HEK293 (cell line): ENCODE data around the gene PRRT2.

ENCODE experiments used
- GLI2 ChIP-seq: fragments of 450-650 bp; formaldehyde crosslinking; IDR thresholded peaks from 2 replicates; pipeline ENCODE4; 2017; ENCODE audit warnings: missing biosample characterization, missing genetic modification characterization, low read depth, borderline replicate concordance
- GLIS1 ChIP-seq: fragments of 450-650 bp; formaldehyde crosslinking; IDR thresholded peaks from 2 replicates; pipeline ENCODE4 v1.5.1; 2016; ENCODE audit warnings: missing biosample characterization, missing genetic modification characterization
- GLIS2 ChIP-seq: fragments of 450-650 bp; formaldehyde crosslinking; IDR thresholded peaks from 2 replicates; pipeline ENCODE4 v1.5.1; 2016; ENCODE audit warnings: missing biosample characterization, missing genetic modification characterization
- HIC1 ChIP-seq: fragments of 450-650 bp; formaldehyde crosslinking; IDR thresholded peaks from 2 replicates; pipeline ENCODE4 v1.5.1; 2016; ENCODE audit warnings: missing biosample characterization, missing genetic modification characterization
- KLF1 ChIP-seq: fragments of 450-650 bp; formaldehyde crosslinking; IDR thresholded peaks from 2 replicates; pipeline ENCODE4 v1.5.1; 2016; ENCODE audit warnings: missing biosample characterization, missing genetic modification characterization
- KLF17 ChIP-seq: fragments of 450-650 bp; formaldehyde crosslinking; IDR thresholded peaks from 2 replicates; pipeline ENCODE4 v1.5.1; 2016; ENCODE audit warnings: missing biosample characterization, missing genetic modification characterization
- KLF7 ChIP-seq: fragments of 450-650 bp; formaldehyde crosslinking; IDR thresholded peaks from 2 replicates; pipeline ENCODE4 v1.5.1; 2016; ENCODE audit warnings: missing biosample characterization, missing genetic modification characterization, borderline replicate concordance
- MEIS1 ChIP-seq: sonication (generic); formaldehyde crosslinking; IDR thresholded peaks from 2 replicates; pipeline ENCODE4 v1.8.1; 2022; ENCODE audit warnings: missing genetic modification reagents, mild to moderate bottlenecking, borderline replicate concordance
- SALL2 ChIP-seq: fragments of 450-650 bp; formaldehyde crosslinking; IDR thresholded peaks from 2 replicates; pipeline ENCODE4 v1.5.0; 2017; ENCODE audit warnings: missing biosample characterization, mild to moderate bottlenecking, missing genetic modification characterization, borderline replicate concordance
- SP7 ChIP-seq: fragments of 450-650 bp; formaldehyde crosslinking; IDR thresholded peaks from 2 replicates; pipeline ENCODE4 v1.5.1; 2016; ENCODE audit warnings: missing biosample characterization, missing genetic modification characterization
- ZBTB48 ChIP-seq: fragments of 450-650 bp; formaldehyde crosslinking; IDR thresholded peaks from 2 replicates; pipeline ENCODE4 v1.5.1; 2016; ENCODE audit warnings: missing biosample characterization, missing genetic modification characterization
- ZFP69B ChIP-seq: fragments of 450-650 bp; formaldehyde crosslinking; IDR thresholded peaks from 2 replicates; pipeline ENCODE4 v1.5.1; 2016; ENCODE audit warnings: missing biosample characterization, missing genetic modification characterization
- ZNF121 ChIP-seq: fragments of 450-650 bp; formaldehyde crosslinking; IDR thresholded peaks from 2 replicates; pipeline ENCODE4 v1.5.1; 2016; ENCODE audit warnings: missing biosample characterization, missing genetic modification characterization
- ZNF221 ChIP-seq: fragments of 450-650 bp; formaldehyde crosslinking; IDR thresholded peaks from 2 replicates; pipeline ENCODE4 v1.5.1; 2017; ENCODE audit warnings: missing biosample characterization, missing genetic modification characterization, borderline replicate concordance
- ZNF510 ChIP-seq: fragments of 450-650 bp; formaldehyde crosslinking; IDR thresholded peaks from 2 replicates; pipeline ENCODE4 v1.5.1; 2018; ENCODE audit warnings: mild to moderate bottlenecking, missing genetic modification characterization, missing biosample characterization; ENCODE audit not compliant: insufficient replicate concordance
- ZNF548 ChIP-seq: fragments of 450-650 bp; formaldehyde crosslinking; IDR thresholded peaks from 2 replicates; pipeline ENCODE4 v1.5.1; 2016; ENCODE audit warnings: missing biosample characterization, missing genetic modification characterization
- ZNF558 ChIP-seq: fragments of 450-650 bp; formaldehyde crosslinking; IDR thresholded peaks from 2 replicates; pipeline ENCODE4 v1.5.1; 2016; ENCODE audit warnings: missing biosample characterization, missing genetic modification characterization
- ZNF658 ChIP-seq: fragments of 450-650 bp; formaldehyde crosslinking; IDR thresholded peaks from 2 replicates; pipeline ENCODE4; 2016; ENCODE audit warnings: missing biosample characterization, missing genetic modification characterization
- ZNF692 ChIP-seq: fragments of 450-650 bp; formaldehyde crosslinking; IDR thresholded peaks from 2 replicates; pipeline ENCODE4 v1.5.1; 2016; ENCODE audit warnings: missing biosample characterization, missing genetic modification characterization
- ZNF785 ChIP-seq: fragments of 450-650 bp; formaldehyde crosslinking; IDR thresholded peaks from 2 replicates; pipeline ENCODE4 v1.5.1; 2016; ENCODE audit warnings: missing biosample characterization, missing genetic modification characterization
- ZNF837 ChIP-seq: fragments of 450-650 bp; formaldehyde crosslinking; IDR thresholded peaks from 2 replicates; pipeline ENCODE4 v1.5.1; 2016; ENCODE audit warnings: missing biosample characterization, missing genetic modification characterization
- ZSCAN23 ChIP-seq: fragments of 450-650 bp; formaldehyde crosslinking; IDR thresholded peaks from 2 replicates; pipeline ENCODE4 v1.5.1; 2016; ENCODE audit warnings: missing biosample characterization, missing genetic modification characterization
- ZSCAN5A ChIP-seq: fragments of 450-650 bp; formaldehyde crosslinking; IDR thresholded peaks from 2 replicates; pipeline ENCODE4 v1.5.1; 2016; ENCODE audit warnings: missing biosample characterization, missing genetic modification characterization
- TF ChIP-seq, protein P1 (sequence below): fragments of 450-650 bp; formaldehyde crosslinking; IDR thresholded peaks from 2 replicates; pipeline ENCODE4 v1.5.1; 2017; ENCODE audit warnings: missing biosample characterization, missing genetic modification characterization
- TF ChIP-seq, protein P2 (sequence below): fragments of 450-650 bp; formaldehyde crosslinking; IDR thresholded peaks from 2 replicates; pipeline ENCODE4 v1.5.1; 2016; ENCODE audit warnings: missing biosample characterization, missing genetic modification characterization
- TF ChIP-seq, protein P3 (sequence below): fragments of 450-650 bp; formaldehyde crosslinking; IDR thresholded peaks from 2 replicates; pipeline ENCODE4 v1.5.1; 2016; ENCODE audit warnings: missing biosample characterization, missing genetic modification characterization

PRRT2 gene

GRCh38 chr16:29765167-29766032 lies 46.6 kb upstream of the PRRT2 start (continued):
- TF ChIP-seq ZBTB48 (tag by site-specific recombination) (no peak), ZNF510 (tag by site-specific recombination) (no peak), GLIS1 (tag by site-specific recombination) (peak; percentile 19; the same call in 1 of the 2 replicates), ZNF658 (no peak), KLF17 (tag by site-specific recombination) (peak; percentile 90), ZNF221 (no peak), ZFP69B (tag by site-specific recombination) (no peak), KLF1 (peak; percentile 95), ZNF548 (tag by site-specific recombination) (no peak), KLF7 (peak; percentile 93; the same call in 1 of the 2 replicates), MEIS1 (peak; percentile 88), ZNF121 (0 out of 2 replicates have a peak, but pooled peaks have one; percentile 8), ZNF785 (no peak), ZNF692 (tag by site-specific recombination) (0 out of 2 replicates have a peak, but pooled peaks have one; percentile 18), SP7 (peak; percentile 95), GLIS2 (tag by site-specific recombination) (no peak), HIC1 (tag by site-specific recombination) (no peak), SALL2 (tag by site-specific recombination) (no peak), ZNF837 (tag by site-specific recombination) (no peak), ZSCAN23 (tag by site-specific recombination) (no peak), ZNF558 (tag by site-specific recombination) (no peak), ZSCAN5A (tag by site-specific recombination) (no peak), GLI2 (tag by site-specific recombination) (no peak)
- TF ChIP-seq, protein P1, sequence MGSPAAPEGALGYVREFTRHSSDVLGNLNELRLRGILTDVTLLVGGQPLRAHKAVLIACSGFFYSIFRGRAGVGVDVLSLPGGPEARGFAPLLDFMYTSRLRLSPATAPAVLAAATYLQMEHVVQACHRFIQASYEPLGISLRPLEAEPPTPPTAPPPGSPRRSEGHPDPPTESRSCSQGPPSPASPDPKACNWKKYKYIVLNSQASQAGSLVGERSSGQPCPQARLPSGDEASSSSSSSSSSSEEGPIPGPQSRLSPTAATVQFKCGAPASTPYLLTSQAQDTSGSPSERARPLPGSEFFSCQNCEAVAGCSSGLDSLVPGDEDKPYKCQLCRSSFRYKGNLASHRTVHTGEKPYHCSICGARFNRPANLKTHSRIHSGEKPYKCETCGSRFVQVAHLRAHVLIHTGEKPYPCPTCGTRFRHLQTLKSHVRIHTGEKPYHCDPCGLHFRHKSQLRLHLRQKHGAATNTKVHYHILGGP (tag by site-specific recombination): no peak
- TF ChIP-seq, protein P2, sequence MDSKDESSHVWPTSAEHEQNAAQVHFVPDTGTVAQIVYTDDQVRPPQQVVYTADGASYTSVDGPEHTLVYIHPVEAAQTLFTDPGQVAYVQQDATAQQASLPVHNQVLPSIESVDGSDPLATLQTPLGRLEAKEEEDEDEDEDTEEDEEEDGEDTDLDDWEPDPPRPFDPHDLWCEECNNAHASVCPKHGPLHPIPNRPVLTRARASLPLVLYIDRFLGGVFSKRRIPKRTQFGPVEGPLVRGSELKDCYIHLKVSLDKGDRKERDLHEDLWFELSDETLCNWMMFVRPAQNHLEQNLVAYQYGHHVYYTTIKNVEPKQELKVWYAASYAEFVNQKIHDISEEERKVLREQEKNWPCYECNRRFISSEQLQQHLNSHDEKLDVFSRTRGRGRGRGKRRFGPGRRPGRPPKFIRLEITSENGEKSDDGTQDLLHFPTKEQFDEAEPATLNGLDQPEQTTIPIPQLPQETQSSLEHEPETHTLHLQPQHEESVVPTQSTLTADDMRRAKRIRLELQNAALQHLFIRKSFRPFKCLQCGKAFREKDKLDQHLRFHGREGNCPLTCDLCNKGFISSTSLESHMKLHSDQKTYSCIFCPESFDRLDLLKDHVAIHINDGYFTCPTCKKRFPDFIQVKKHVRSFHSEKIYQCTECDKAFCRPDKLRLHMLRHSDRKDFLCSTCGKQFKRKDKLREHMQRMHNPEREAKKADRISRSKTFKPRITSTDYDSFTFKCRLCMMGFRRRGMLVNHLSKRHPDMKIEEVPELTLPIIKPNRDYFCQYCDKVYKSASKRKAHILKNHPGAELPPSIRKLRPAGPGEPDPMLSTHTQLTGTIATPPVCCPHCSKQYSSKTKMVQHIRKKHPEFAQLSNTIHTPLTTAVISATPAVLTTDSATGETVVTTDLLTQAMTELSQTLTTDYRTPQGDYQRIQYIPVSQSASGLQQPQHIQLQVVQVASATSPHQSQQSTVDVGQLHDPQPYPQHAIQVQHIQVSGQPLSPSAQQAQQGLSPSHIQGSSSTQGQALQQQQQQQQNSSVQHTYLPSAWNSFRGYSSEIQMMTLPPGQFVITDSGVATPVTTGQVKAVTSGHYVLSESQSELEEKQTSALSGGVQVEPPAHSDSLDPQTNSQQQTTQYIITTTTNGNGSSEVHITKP: peak; percentile 81
- TF ChIP-seq, protein P3, sequence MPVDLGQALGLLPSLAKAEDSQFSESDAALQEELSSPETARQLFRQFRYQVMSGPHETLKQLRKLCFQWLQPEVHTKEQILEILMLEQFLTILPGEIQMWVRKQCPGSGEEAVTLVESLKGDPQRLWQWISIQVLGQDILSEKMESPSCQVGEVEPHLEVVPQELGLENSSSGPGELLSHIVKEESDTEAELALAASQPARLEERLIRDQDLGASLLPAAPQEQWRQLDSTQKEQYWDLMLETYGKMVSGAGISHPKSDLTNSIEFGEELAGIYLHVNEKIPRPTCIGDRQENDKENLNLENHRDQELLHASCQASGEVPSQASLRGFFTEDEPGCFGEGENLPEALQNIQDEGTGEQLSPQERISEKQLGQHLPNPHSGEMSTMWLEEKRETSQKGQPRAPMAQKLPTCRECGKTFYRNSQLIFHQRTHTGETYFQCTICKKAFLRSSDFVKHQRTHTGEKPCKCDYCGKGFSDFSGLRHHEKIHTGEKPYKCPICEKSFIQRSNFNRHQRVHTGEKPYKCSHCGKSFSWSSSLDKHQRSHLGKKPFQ (tag by site-specific recombination): no peak
